ENCODE measurements around the gene MRTFA.
A peak's percentile ranks its signal among the peaks of the same experiment; 100 is the strongest.
"Not testable (repeated sequence)": the region's sequence is repeated elsewhere in the genome, so short reads cannot be mapped to it uniquely, and the experiment has no call there.

The MRTFA gene

DNA sequence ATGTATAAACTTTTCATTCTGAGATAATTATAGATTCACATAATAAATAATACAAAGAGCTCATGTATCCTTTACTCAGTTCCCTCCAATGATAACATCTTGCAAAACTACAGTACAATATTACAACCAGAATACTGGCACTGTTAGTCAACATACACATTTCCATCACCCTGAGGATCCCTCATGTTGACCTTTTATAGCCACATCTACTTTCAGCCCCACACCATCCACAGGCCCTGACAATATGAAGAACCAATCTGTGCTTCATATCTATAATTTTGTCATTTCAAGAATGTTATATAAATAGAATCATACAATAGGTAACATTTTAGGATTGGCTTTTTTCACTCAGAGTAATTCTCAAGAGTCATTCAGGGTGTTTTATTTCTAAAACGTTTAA, 115.5 kb downstream of the MRTFA start:
- DNase-seq (ENCODE audit: low spot score), result no peak

DNA sequence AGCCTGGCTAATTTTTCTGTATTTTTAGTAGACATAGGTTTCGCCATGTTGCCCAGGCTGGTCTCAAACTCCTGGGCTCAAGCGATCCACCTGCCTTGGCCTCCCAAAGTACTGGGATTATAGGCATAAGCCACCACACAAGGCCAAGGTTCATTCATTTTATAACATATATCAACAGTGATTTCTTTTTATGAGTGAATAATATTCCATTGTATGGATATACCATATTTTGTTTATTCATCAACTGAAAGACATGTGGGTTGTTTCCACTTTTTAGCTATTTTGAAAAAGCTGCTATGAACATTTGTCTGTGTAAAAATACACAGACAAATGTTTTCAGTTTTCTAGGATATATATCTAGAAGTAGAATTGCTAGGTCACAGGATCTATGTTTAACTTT, 116.0 kb downstream of the MRTFA start:
- no peak for DNase-seq (ENCODE audit: low spot score)

DNA sequence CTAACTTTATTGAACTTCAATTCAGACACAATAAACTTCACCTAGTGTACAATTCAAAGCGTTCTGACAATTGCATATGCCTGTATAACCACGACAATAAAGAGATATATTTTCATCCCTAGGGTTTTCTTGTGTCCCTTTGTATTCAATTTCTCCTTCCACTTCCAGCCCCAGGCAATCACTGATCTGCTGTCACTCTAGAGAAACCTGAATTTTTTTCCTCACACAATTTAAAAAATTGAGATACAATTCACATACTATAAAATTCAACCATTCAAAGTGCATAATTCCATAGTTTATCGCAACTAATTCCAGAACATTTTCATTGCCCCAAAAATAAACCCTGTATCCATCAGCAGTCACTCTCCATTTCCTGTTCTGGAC, 116.6 kb downstream of the MRTFA start:
- no peak for DNase-seq (ENCODE audit: low spot score)

DNA sequence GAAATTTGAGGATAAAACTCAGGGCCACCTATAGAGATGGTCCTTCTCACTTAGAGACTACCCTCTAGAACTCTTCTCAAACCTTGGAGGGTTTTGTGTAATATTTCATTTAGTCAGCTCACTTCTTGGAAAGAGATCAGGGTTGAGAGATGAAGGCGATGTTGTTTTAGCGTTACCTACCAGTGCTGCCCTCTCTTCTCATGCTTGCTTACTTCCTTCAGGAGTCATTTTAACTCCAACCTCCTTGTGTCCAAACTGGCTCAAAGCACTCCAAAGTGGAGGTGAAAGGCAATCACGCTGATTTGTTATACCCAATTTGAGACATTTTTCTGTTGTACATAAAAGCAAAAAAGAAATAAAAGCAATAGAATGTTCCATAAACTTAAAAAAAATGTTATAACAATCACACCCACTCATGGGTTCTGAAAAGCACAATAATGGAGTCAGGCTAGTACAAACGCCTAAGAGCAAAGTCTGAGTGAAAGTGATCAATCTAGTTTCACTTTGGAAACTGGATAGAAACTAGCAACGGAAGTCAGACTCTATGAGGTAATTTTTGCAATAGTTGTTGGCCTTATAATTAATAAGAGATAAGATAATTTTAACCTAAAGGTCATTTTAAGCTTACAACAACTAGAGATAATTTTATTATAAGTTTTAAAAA, 117.1 kb downstream of the MRTFA start:
- no peak for DNase-seq (ENCODE audit: low spot score)

DNA sequence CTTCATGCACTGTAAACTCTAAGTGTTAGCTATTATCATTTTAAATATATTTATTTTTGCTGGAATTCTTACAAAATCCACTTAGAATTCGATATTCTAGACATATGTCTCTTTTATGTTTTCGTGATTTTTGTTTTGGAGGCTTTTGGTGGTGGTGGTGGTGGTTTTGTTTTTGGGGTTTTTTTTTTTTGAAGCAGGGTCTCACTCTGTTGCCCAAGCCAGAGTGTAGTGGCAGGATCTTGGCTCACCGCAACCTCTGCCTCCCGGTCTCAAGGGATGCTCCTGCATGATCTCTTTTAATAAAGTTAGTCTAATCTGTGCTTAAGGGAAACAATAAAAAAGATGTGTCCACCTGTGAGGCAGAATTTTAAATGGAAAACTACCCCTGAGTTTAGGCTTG, 117.7 kb downstream of the MRTFA start:
- DNase-seq (ENCODE audit: low spot score), result no peak

DNA sequence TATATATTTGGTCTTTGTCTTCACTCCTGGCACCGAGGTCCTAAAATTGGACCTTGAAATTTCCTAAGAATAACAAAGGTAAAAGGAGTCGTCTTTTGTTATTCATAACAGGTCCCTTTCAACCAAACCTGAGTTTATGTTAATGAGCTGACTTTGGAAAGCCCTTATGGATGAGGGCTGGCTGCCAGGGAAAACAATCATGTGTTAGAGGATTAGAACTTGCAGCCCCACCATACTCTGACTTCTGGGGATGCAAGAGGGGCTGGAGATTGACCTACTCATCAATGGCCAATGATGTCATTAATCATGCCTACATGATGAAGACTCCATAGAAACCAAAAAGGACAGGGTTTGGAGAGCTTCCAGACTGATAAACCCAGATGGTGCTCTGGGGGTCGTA, 118.9 kb downstream of the MRTFA start:
- no peak for DNase-seq (ENCODE audit: low spot score)

DNA sequence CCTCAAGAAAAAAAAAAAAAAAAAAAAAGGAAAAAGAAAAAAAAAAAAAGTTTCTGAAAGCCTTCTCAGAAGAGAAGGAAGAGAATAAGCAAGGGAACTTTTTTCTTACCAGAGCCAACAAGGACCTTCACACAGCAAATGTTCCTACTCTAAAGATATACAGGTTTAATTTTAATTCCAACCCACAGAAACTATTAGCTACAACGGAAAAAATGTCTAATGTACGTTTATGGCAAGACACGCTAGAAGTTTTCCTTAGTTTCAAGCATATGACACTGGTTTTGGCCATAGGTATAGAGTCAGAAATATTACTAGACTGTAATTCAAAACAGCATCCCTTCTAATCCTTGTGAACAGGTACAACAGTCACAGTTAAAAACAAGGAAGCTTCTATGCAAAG, 120.1 kb downstream of the MRTFA start:
- no peak for DNase-seq (ENCODE audit: low spot score)

DNA sequence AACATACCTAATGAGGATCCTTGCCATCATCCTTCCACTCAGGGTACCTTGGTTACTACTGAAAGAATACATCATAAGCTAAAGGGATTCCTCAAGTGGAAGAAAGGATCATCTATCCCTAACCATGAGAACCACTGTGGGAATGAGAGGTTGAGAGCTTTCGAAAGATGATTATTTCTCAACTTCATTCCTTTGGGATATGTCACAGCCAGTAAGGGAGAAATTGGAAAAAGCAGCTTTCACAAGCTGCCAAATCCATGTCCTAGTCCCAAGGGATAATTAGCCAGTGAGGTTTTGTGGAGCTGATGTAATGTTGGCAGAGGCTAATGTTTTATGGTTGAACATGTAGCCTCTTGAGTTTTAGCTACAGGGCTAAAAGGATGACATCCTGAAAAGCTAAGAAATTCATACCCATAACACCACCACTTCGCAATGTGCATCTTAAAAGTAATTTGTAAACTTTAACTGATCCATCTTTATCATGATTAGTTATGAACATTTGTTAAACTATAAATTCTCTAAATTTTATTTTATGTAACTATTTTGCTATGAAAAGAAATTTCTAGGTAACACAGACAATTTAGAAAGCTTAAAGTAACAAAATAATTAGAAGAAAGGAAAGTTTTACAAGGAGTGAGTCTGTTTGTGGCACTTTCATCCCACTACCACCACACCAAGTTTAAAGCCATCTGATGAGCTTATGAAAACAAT, 123.9 kb downstream of the MRTFA start:
- DNase-seq (ENCODE audit: low spot score), result peak; percentile 75

DNA sequence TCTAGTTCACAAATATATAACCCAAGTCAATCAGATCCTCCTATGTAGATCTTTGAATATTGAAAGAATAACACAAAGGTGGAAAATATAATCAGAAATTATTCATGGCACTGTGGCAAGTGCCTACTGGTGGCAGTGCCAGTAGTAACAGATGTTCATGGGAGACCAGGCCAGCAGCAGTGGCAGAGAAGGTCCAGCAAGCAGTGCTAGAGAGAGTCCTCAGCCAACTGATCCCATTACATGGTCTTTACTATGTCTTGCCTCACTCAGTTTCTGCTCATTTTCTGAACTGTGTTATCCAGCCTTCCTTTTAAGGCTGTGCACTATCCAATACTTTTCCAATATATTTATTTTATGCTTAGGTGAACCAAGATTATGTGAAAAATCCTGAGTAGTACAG, 124.9 kb downstream of the MRTFA start:
- no peak for DNase-seq (ENCODE audit: low spot score)

DNA sequence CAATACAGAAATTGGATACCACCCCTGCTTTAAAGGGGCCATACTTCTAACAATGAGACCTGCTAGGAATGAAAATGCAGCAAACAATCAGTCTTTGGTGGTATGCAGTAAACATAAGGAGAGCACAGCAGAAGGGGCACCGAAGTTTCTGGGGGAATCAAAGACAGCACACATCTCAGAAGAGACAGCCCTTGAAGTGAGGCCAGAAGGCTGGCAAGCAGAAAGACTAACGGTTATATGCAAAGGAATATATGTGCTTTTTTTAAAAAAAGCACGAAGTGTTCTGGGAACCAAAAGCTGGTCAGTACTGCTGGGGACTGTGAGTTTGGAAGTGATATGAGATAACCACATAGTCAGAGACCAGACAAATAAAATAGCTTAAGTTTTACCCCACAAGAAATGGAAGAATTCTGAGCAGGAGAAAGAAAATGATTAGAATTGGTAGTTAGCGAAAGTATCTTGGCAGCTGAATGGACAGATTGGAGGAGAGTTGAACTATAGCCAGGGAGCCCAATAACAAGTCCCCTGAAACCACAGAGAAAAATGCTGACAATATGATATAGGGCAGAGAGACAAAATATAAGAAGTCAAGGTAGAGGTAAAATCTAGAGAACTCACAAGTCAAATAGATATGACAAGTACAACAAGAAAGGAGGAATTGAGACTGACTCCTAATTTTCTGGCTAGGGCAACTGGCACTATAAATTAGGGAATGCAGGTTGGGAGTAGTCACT, 125.7 kb downstream of the MRTFA start:
- DNase-seq (ENCODE audit: low spot score), result no peak

DNA sequence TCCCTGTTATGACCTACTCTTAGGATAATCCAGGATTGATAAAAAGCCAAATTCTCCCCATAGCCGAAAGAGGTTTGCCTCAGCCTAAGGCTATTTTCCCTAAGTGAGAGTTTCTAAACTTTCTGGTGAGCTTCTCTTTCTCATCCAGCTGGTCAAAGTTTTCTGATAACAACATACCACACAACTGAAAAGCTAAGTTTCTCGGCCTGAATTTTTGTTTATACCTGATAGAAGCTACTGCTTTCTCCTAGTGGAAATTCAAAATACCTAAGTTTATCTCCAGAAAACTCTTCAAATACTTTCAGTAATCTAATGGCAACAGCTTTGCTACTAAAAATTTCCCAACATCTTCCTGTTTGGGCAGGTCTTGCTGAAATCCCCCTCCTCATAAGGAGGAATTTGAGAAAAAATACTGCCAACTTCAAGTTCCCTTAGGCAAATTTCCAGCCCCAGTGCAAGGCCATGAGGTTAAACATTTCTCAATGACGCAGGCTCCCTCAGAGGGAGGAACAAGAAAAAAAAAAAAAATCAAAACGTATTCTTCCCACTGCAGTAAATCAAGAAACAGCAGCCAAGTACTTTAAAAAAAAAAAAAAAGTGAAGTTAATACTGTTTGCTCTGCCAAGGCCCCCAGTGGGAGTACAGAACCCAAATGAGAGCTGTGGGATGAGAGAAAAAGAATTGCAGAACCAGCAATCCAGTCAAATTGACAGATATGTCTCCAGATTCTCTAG, 127.0 kb downstream of the MRTFA start:
- DNase-seq (ENCODE audit: low spot score), result peak; percentile 46

DNA sequence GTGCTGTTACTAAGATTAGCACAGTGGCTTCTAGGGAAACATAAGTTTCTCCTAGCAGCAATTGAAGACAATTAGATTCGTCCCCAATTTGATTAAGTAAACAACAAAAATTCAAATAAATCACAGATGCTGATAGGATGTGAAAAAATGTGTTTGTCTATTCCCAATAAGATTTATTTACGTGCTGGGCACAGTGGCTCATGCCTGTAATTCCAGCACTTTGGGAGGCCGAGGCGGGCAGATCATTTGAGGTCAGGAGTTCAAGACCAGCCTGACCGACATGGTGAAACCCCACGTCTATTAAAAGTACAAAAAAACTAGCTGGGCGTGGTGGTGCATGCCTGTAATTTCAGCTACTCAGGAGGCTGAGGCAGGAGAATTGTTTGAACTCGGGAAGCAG, 128.5 kb downstream of the MRTFA start:
- DNase-seq (ENCODE audit: low spot score), result not testable (repeated sequence)

DNA sequence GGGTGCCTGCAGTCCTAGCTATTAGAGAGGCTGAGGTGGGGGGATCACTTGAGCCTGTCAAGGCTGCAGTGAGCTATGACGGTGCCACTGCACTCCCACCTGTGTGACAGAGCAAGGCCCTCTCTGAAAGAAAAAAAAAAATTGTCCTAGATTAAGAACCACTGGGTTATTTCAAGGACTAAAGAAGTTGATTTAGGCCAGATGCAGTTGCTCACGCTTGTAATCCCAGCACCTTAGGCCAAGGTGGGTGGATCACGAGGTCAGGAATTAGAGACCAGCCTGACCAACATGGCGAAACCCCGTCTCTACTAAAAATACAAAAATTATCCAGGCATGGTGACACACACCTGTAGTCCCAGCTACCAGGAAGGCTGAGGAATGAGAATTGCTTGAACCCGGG, 129.0 kb downstream of the MRTFA start:
- DNase-seq (ENCODE audit: low spot score), result no peak

DNA sequence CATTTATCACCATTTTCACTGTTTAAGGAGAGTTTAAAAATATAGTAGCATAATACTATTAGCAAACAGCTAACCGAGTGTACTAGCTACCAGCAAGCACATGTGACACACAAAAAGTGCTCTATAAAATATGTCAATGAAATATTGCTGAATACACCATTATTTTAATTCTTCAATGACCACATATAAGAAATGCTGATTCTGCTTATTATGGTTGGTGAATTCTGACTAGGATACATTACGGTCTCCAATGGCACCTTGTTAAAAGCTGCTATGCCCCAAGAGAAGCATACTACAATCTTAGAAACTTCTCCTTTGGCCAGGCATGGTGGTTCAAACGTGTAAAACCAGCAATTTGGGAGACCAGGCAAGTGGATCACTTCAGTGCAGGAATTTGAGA, 129.8 kb downstream of the MRTFA start:
- no peak for DNase-seq (ENCODE audit: low spot score)

DNA sequence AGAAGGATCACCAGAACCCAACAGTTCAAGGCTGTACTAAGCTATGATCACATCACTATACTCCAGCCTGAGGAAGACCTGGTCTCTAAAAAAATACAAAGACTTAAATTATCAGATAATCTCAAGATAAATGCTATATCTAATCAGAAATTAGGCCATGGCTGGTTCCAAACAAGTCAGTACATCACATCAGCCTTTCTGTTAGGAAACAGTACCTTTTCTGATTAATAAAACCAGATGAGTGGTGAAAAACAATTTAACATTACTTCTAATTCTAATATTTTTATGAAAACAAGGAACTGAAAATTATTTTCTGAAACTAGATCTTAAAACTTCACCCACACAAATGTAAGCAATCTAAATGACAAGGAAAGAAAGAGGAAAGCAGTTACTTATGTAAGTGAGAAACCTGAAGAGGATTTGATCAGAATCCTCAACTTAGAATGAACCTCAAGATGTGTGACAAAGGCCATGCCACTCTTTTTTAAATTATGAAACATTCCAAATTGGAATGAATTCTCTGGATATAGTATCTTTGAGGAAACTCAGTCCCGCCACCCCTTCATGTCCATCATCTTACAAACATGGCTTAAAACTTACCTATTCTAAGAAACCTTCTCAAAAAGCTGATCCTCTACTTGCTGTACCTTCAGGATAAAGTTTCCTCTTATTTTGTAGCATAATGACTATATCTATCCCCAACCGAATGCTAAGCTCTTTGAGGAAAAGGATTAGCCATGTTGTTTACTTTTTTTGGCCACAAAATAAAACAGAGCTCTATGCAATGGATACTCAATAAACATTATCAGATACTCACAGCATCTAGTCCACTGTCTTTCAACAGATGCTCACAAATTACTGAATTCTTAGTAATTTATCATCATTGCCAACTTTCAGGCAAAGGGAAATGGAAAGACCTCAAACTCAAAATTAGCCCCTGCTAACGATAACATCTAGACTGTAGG, 132.0 kb downstream of the MRTFA start:
- DNase-seq (ENCODE audit: low spot score), result no peak

DNA sequence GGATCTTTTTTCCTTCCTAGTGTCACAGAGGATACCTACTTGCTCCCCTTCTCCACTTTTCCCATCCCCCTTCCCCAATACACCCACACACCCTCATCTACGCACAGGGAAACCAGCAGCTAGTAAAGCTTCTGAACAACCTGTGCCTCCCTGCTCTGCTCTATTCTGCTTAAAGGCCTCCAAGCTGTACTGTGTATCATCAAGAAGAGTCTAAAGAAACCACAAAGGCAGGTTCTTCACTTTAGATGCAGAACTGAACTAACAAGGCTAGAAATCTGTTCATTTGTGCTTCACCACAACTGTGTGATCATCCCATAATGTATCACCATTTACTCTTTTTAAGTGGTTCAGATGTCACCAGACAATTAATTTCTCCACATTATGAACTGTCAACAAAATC, 133.6 kb downstream of the MRTFA start:
- no peak for DNase-seq (ENCODE audit: low spot score)

DNA sequence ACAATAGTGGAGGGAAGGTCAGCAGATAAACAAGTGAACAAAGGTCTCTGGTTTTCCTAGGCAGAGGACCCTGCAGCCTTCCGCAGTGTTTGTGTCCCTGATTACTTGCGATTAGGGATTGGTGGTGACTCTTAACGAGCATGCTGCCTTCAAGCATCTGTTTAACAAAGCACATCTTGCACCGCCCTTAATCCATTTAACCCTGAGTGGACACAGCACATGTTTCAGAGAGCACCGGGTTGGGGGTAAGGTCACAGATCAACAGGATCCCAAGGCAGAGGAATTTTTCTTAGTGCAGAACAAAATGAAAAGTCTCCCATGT, 136.1 kb downstream of the MRTFA start:
- DNase-seq (ENCODE audit: low spot score), result not testable (repeated sequence)

DNA sequence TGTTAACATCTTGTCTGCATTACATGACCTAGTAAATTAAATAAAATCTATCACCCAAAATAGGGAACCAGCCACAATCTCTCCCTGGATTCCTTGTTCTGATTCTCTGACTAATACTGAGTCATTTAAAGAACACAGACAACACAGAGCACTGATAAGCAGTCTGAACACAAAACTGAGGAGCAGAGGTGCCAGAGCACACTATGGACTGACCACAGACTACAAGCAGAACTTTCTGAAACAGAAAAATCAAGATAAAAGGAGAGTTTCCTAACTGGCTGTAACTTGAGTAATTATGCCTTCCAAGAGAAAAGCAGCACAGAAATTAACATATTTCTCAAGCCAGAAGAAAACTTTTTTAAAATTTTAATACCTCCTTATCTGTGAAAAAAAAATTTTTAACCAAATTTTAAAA, 137.3 kb downstream of the MRTFA start:
- DNase-seq (ENCODE audit: low spot score), result peak; percentile 88

DNA sequence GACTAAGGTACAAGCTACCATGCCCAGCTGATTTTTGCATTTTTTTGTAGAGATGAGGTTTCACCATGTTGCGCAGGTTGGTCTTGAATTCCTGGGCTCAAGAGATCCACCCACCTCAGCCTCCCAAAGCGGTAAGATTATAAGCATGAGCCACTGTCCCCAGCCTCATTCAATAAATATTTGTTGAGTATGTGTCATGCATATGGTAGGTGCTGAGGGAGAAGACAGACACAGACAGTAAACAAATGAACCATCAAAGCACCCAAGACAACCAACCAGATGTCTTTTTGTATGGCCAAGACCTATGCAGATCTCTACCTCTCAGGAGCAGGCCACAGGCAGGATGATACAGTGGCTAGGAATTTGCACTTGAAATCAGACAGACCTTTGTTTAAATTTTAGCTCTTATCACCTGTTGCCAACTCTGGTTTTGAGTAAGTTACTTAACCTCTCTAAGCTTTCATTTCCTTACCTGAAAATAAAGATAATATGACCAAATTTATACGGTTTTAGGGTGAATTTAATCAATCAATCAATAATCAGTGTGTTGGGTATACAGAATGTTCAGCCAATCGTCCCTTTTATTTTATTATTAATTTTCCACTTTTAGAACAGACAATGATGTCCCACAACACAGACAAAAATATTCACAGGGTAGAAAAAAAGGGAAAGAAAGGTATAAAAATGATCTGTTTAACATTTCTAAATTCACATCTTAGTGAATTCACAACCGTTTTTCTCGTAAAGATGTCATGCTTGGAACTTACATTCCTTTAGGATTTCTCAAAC, 137.9 kb downstream of the MRTFA start:
- peak; percentile 61 for DNase-seq (ENCODE audit: low spot score)

DNA sequence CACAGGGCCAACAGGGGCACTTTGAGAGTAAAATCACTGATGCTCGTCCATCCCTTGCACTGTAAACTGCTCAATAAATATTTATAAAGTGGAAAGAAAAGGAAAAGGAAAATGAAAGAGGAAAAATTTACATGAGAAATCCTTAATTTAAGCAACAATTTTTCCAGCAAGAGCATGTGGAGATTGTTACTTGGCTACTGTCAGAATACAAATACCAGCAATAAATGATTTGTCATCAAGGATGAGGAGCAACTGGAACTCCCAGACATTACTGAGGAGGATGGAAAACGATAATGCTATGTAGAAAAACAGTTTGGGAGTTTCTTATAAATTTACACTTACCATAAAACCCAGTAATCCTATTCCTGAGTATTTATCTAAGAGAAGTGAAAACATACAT, 143.1 kb downstream of the MRTFA start:
- no peak for DNase-seq (ENCODE audit: low spot score)
